Activated CD8-positive, alpha-beta memory T cell treated with anti-CD3 and anti-CD28 coated beads for 48 hours (primary cell): Measurements from ENCODE around the gene CITED4.
"Not testable (repeated sequence)": the region's sequence is repeated elsewhere in the genome, so short reads cannot be mapped to it uniquely, and the experiment has no call there.

Experiments
- DNase-seq, 3 experiments: peaks; one replicate each; pipeline ENCODE4 v3.0.0-alpha.2; 2020; ENCODE audit warnings: low read depth in 2 of 3, low spot score in 2 of 3

CITED4 gene, protein sequence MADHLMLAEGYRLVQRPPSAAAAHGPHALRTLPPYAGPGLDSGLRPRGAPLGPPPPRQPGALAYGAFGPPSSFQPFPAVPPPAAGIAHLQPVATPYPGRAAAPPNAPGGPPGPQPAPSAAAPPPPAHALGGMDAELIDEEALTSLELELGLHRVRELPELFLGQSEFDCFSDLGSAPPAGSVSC

DNA sequence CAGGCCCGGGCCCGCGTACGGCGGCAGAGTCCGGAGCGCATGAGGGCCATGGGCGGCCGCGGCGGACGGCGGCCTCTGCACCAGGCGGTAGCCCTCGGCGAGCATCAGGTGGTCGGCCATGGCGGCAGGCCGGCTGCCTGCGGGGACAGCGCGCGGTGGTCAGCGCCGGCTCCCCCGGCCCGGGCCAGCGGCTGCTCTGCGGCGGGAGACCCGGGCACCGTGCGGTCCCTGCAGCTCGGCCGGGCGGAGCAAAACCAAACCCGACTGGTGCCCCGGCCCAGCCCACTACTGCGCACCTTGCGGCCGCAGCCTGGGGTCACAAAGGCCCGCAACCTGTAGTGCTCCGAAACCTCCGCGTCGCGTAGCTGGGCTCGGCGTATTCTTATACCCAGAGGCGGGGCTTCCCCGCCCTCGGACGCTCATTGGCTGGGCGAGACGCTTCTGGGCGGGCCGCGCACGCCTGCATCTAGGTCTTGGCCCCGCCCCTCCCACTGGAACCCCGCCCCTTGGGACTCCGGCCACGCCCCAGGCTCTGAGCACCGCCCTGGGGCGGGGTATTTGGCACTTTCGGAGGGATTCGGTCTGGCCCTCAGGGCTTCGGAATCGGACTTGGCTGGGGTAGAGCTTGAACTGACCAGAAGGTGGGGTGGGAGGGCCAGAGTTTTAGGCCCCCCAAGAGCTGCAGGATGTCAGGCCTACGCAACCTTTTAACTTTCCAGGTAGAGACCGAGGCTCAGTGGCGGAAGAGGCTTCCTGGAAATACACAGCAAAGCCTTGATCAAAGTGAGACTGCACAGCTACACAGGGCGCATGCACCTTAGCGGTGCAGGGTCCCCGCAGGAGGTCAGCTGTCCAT lies at the start of gene CITED4:
Gene CITED4, minus strand, starts transcription at position 356 of the 856 bp plus-strand sequence. Its CDS starts 236 bp downstream, at position 120.
- DNase-seq, result peak; percentile 83 to 91 (median 83)

DNA sequence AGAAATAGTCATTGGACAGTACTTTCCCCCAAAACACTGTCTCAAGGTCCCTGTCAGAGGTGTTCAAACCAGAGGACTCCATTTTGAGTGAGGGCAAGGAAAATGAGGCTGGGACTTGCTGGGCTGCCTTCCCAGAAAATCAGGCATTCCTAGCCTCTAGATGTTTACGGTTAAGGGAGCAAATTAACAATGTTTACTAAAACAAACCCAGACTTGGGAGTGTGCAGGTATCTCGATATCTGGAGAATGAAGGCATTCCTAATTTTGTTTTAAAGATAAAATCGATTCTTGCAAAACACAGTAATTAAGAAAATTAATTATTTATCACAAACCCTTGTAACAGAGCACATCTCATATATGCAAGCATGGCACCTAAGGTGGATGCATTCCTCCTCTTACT lies 48.9 kb upstream of the CITED4 start:
- no peak for DNase-seq

DNA sequence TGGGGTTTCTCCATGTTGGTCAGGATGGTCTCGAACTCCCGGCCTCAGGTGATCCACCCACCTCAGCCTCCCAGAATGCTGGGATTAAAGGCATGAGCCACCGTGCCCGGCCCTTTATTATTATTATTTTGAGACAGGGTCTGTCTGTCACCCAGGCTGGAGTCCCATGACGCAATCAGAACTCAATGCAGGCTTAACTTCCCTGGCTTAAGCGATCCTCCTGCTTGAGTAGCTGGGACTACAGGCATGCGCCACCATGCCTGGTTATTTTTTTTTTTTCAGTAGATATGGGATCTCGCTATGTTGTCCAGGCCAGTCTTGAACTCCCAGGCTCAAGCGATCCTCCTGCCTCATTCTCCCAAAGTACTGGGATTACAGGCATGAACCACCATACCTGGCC lies 47.1 kb upstream of the CITED4 start:
- no peak for DNase-seq

DNA sequence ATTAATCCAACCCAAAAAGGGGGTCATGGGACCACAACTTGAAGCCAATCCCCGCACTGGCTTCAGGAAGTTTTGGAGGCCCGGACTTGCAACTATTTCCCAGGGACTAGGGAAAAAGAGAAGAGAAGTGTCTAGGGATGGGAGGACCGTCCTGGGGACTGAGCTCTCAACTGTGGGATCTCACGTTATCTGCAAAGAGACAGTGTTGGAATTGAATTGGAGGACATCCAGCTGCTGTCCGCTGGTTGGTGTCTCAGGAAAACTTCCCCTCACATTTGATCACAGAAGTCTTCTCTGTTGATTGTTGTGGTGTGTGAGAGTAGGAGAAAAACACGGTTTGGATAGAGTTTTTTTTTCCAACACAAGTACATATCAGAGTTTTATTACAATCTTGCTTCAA lies 46.2 kb upstream of the CITED4 start:
- DNase-seq, result no peak

DNA sequence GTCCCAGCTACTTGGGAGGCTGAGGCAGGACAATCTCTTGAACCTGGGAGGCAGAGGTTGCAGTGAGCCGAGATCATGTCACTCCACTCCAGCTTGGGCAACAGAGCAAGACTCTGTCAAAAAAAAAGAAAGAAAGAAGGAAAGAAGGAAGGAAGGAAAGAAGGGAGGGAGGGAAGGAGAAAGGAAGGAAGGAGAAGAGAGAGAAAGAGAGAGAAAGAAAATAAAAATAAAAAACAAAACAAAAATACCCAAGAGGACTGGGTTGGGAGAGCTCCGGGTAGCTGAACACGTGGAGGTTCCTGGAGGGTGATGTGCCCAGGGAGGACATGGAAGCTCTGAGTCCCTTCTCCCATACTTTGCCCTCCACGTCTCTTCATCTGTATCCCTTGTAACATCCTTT lies 45.7 kb upstream of the CITED4 start:
- no peak for DNase-seq

DNA sequence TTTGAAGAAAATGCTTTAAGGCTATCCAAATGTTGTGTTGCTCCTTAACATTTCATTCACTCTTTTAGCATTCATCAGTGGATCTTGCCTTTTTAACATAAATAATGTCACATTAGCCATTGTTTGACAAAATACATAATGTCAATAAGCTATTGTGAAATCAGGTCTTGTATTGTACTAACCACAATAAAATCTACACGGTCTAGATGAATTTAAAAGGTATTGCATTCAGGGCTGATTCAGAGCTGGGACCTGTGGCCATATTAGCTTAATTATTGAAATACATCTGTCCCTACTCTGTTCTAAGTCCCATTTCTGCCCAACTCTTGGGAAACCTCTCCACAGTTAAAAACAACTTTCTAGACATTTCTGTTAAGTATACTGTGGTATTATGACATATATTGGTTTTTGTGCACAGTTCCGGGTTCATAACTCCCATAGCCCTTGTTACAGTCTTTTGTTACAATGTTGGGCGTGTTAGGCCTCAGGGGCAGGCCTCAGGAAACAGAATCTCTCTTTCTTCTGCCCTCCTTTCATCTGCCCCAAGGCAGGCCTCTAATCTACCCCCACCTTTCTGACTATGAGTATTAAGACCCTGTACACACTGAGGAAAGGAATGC lies 44.7 kb upstream of the CITED4 start:
- no peak for DNase-seq

GRCh38 chr1:40905061-40905460 lies 42.9 kb upstream of the CITED4 start:
- DNase-seq, result no peak

GRCh38 chr1:40903106-40903505 lies 40.9 kb upstream of the CITED4 start:
- DNase-seq, result no peak

DNA sequence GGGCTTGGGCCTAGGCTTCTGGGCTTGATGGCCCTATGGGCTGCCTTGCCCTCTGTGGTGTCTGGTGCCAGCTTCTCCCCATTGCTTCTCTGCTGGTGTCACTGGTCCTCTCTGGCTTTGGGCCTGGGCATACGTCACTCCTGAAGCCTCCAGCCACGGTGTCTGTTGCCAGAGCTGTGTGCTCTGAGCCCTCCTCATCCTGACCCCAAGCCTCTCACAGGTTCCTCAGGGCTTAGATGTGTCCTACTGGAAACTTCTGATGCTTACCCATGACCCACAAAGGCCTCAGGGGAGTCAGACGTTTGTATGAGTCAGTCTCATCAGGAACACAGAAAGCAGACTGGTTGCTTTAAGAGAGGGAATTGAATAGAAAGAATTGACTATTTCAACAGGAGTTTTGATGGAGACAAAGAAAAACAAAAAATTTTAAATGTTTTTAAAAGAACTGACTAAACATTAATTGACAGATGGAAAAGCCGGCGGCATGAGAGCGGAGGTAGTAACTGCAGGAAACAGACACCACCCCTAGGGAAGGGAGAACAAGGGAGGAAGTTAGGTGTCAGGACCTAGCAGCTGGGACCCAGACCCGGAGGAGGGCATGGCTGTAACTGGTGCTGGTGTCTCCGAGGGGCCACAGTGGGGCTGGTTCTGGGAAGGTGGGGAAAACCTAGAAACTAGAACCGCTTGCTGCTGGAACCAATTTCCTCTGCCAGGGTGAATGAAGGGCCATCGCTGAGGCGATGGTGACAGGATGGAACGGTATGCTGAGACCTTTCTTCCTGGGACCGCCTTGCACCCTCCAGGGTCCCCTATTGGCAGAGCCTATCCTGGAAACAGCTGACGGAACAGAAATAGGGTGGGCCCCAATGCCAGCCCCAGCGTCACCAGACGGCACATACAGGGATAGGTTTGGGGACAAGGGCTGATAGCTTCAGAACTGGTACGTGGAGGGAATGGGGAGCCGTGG lies 40.0 kb upstream of the CITED4 start:
- DNase-seq, result no peak

- no peak for DNase-seq
Observed at GRCh38 chr1:40899230-40899870, 37.2 kb upstream of the CITED4 start.

DNA sequence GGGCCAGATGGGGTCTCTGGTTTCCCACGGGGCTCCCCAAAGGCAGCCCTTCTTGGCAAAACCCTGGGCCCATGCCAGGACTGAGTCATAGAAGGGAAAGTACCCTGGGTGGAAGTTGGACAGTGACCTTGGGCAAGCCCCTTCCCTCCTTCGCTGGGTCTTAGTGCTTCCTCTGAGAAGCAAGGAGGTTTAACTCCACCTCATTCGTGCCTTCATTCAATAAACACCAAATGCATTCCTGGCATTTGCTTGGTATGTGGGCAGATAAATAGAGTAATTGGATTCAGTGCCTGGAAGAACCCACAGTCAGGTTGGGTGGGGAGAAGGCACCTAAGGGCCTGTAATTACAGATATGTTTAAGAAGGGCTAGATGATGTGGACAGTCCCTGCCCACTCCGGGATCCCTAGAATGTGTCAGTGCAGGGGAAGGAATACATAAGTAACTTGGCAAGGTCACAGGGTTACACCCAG lies 36.3 kb upstream of the CITED4 start:
- no peak for DNase-seq

DNA sequence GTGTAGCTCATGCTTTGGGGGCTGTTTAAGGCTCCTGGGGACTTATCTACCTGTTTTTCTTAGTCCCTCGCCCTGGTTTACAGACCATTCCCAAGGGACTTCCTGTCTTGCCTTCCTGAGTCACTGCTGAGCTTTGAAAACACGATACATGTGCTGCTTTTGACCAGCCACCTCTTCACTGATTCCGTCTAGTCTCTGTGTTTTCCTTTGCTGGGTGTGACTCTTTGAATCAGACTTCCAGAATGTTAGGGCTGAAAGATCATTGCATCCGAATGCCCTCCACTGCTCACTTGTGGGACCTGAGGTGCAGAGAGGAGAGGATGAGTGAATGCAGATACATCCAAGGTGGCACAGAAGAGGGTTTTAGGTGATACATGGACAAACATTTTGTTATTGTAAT lies 35.4 kb upstream of the CITED4 start:
- DNase-seq, result no peak

- no peak for DNase-seq
Observed at GRCh38 chr1:40896482-40896881, 34.3 kb upstream of the CITED4 start.

DNA sequence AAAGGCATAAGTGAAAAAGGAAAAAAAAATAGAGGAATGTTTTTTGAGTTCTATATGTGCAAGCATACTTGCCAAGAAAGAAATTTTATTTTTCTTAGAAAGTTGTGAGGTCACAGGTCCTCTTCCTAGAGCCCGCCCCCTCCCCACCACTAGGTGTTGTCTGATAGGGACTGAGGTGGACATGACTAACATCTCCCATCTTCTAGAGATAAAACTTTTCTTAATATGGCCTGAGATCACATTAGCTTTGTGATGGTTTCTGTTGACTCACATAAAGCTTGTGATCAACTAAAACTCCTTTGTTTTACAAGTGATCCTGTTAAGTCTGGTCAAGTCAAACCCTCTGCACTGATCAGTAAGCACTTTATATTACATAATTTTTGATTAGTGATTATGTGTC lies 33.4 kb upstream of the CITED4 start:
- no peak for DNase-seq

- DNase-seq, result not testable (repeated sequence)
Observed at GRCh38 chr1:40894858-40895257, 32.7 kb upstream of the CITED4 start.

DNA sequence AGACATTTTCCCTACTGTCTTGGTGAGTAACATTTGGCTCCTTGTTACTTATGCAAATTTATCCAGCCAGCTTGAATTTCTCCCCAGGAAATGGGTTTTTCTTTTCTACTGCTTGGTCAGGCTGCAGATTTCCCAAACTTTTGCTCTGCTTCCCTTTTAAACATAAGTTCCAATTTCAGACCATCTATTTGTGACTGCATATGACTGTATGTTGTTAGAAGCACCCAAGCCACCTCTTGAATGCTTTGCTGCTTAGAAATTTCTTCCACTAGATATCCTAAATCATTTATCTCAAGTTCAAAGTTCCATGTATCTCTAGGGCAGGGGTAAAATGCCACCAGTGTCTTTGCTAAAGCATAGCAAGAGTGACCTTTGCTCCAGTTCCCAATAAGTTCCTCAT lies 32.3 kb upstream of the CITED4 start:
- DNase-seq, result no peak

DNA sequence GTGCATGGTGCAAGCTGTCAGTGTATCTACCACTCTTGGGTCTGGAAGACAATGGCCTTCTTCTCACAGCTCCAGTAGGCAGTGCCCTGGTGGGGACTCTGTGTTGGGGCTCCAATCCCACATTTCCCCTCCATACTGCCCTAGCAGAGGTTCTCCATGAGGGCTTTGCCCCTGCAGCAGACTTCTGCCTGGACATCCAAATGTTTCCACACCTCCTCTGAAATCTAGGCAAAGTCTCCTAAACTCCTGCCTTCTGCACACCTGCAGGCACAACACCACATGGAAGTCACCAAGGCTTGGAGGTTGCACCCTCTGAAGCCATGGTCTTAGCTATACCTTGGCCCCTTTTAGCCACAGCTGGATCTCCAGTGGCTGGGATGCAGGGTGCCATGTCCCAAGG lies 31.8 kb upstream of the CITED4 start:
- DNase-seq, result no peak

DNA sequence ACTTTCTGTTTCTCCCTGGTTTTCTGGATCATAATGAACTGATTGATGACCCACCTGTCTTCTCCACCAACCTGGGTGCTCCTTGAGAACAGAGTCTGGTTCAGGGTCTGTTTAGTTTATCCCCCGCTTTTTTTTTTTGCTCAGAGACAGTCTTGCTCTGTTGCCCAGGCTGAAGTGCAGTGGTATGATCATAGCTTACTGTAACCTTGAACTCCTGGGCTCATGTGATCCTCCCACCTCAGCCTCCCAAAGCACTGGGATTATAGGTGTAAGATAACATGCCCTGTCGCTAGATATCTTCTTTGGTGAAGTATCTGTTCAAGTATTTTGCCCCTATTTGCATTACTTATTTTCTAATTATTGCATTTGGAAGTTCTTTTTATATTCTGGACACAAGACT lies 30.2 kb upstream of the CITED4 start:
- no peak for DNase-seq

GRCh38 chr1:40890771-40891170 lies 28.6 kb upstream of the CITED4 start:
- no peak for DNase-seq

- no peak for DNase-seq
Observed at GRCh38 chr1:40887652-40888051, 25.5 kb upstream of the CITED4 start.

- DNase-seq, result no peak
Observed at GRCh38 chr1:40887012-40887378, 24.8 kb upstream of the CITED4 start.
